Heart right ventricle (tissue), 16 donors: ENCODE results near the gene NDUFB6. TPM values are rescaled to one million over a fixed set of nuclear protein-coding genes. Genes with fewer than 3 reads are reported as not detected.

Experiments
- ATAC-seq, 8 donors: fragments of 200-7000 bp; cut with Tn5 transposase; one replicate each; pipeline ENCODE4 v1.9.1; 2020; ENCODE audit warnings: mild to moderate bottlenecking in 8 of 8, moderate library complexity in 8 of 8, moderate number of reproducible peaks in 1 of 8
- DNase-seq, 2 donors: peaks; one replicate each; pipeline ENCODE4 v3.0.0-alpha.2; 2020
- H3K27ac ChIP-seq, 10 donors: fragments of 200-600 bp; sonication (generic) in 2 of 10; one replicate each; pipeline versions ENCODE4 v1.5.0 to v1.8.0; 2020 to 2022; ENCODE audit warnings: mild to moderate bottlenecking in 3 of 10
- H3K27me3 ChIP-seq, 7 donors: fragments of 200-600 bp; one replicate each; pipeline ENCODE4 v1.8.0; 2021 to 2022; ENCODE audit warnings: mild to moderate bottlenecking in 2 of 7
- H3K36me3 ChIP-seq, 9 donors: fragments of 200-600 bp; sonication (generic) in 1 of 9; one replicate each; pipeline versions ENCODE4 v1.5.0 to v1.8.0; 2020 to 2022; ENCODE audit warnings: mild to moderate bottlenecking in 2 of 9
- H3K4me1 ChIP-seq, 9 donors: fragments of 200-600 bp; sonication (generic) in 1 of 9; one replicate each; pipeline versions ENCODE4 v1.5.0 to v1.8.0; 2020 to 2022; ENCODE audit warnings: mild to moderate bottlenecking in 4 of 9
- H3K4me3 ChIP-seq, 10 donors: fragments of 200-600 bp; sonication (generic) in 2 of 10; one replicate each; pipeline versions ENCODE4 v1.5.0 to v1.8.0; 2020 to 2022; ENCODE audit warnings: mild to moderate bottlenecking in 7 of 10, moderate library complexity in 2 of 10
- H3K9me3 ChIP-seq, 11 donors: fragments of 200-600 bp in 10 of 11; sonication (generic) in 2 of 11; one replicate each; pipeline versions ENCODE4 v1.5.0 to v1.8.0; 2013 to 2022; ENCODE audit warnings: mild to moderate bottlenecking in 2 of 11, control low read depth in 1 of 11, moderate library complexity in 1 of 11
- CTCF ChIP-seq, 9 donors: fragments of 200-600 bp; sonication (generic) in 2 of 9; IDR thresholded peaks; one replicate each; pipeline versions ENCODE4 v1.5.0 to v1.8.0; 2021 to 2022; ENCODE audit warnings: antibody characterized with exemption in 9 of 9, mild to moderate bottlenecking in 5 of 9, moderate library complexity in 1 of 9
- whole genome bisulfite sequencing, 2 donors: extraction: QIAGEN DNeasy Blood & Tissue Kit; methylation state at CpG; one replicate each; pipeline ENCODE4 v1.1.7; 2013; ENCODE audit warnings: inconsistent platforms in 1 of 2; 5-methylcytosine and 5-hydroxymethylcytosine counted together
- intact Hi-C, 10 donors: fragments of 100-400 bp; cut with DNase I; formaldehyde crosslinking; loops; one replicate each; pipeline versions ENCODE4 v1.11.1 to v1.14.2; 2022
- polyA plus RNA-seq, 2 donors: library from polyadenylated mRNA; stranded (reverse); fragments of 200-250 nt; gene quantifications; one replicate each; pipeline ENCODE4 v1.2.3, GENCODE V29; 2013
- total RNA-seq, 10 donors: library from RNA; stranded (reverse); fragmentation: NEBNext Ultra II Directional in 3 of 10; extraction: Animal tissue kit (Norgen Biotek cat#: 25700) in 3 of 10; gene quantifications; one replicate each; pipeline versions ENCODE4 v1.2.1 to v1.2.4, GENCODE V29; 2021 to 2023
- donor health status: Arrhythmogenic right ventricular cardiomyopathy.
- donor health status: ischemic (EF 13 %, LVEDD 7.1; RV severe dilation, severe dysfunction).
- donor health status: healthy with polysubstance abuse.
- donor health status: DM: no; HTN: yes; CAD: no.
- donor health status: DM: no; HTN: no; CAD: no.
- donor health status: ischemic (EF 25% LVEDD 6.9; RV normal size, moderate dysfunction).
- donor health status: ischemic (EF 25% LVEDD 5.7; RV mildly dilated, moderate dysfunction).
- donor health status: healthy.
- donor health status: DM: yes; HTN: yes; CAD: no.
- donor health status: Ischemic cardiomyopathy.
- donor health status: ischemic (EF 35%, LVEDD 5.7; RV mildly dilated, moderate dysfunction).
- donor health status: nonischemic (EF 11% LVEDD 7.7; RV severe dilation, severe dysfunction).
- donor health status: DM: yes; HTN: yes; CAD: no.
- donor health status: PGD.
- donor health status: ischemic (EF 29% LVEDD 5.4; RV normal size, mild dysfunction).
- donor health status: nonischemic (EF 23%, LVEDD 6.1; RV moderate dilation, normal function).

Gene NDUFB6
- total and polyA plus RNA-seq, 12 donors = 52.2 to 186 (median 131) TPM

- H3K4me1 ChIP-seq = no peaks in the 10 kb centered on the region
- no peaks in the 10 kb centered on the region for H3K9me3 ChIP-seq
- ATAC-seq = no peak
- no peak overlapping the region for H3K4me3 ChIP-seq
- WGBS, 2 donors = 70 to 74% methylated on average over 1 of the region's 1 CpG
- no peaks in the 10 kb centered on the region for H3K36me3 ChIP-seq
- no peak overlapping the region for H3K27ac ChIP-seq
- TF ChIP-seq CTCF (IDR thresholded peaks at IDR 0.05) = no peak
- peaks cover 0 to 15% (median 8%) of the 10 kb centered on the region in 7 donors for H3K27me3 ChIP-seq
- intact Hi-C loops = loop anchor here in 2 of 10 donors (5.0 to 10.0 kb wide), 2 partner anchors 46 to 184 kb away; partner anchors contain the start of gene TAF1L (in 1 of the 2)
- DNase-seq = no peak
Observed at GRCh38 chr9:32590898-32591297, 17.9 kb upstream of the NDUFB6 start.

GRCh38 chr9:32590476-32590875 lies 17.5 kb upstream of the NDUFB6 start:
- TF ChIP-seq CTCF (IDR thresholded peaks at IDR 0.05) = no peak
- WGBS, 2 donors = 26 to 34% methylated on average over 2 of the region's 2 CpGs
- no peak for DNase-seq
- Histone ChIP-seq H3K36me3 (no peaks in the 10 kb centered on the region), H3K4me1 (no peaks in the 10 kb centered on the region), H3K4me3 (no peak overlapping the region), H3K27ac (no peak overlapping the region), H3K27me3 (peaks cover 0 to 20% (median 12%) of the 10 kb centered on the region in 7 donors), H3K9me3 (no peaks in the 10 kb centered on the region)
- intact Hi-C loops = loop anchor here in 2 of 10 donors (5.0 to 10.0 kb wide), 2 partner anchors 47 to 184 kb away; partner anchors contain the start of gene TAF1L (in 1 of the 2)
- ATAC-seq = no peak

- Histone ChIP-seq H3K4me1 (no peaks in the 10 kb centered on the region), H3K9me3 (no peaks in the 10 kb centered on the region), H3K4me3 (no peak overlapping the region), H3K27me3 (peaks cover 0 to 25% (median 17%) of the 10 kb centered on the region in 7 donors), H3K36me3 (no peaks in the 10 kb centered on the region), H3K27ac (no peak overlapping the region)
- no peak for DNase-seq
- WGBS, 2 donors = 45 to 48% methylated on average over 6 of the region's 6 CpGs
- ATAC-seq = peak in 1 of 8 donors; percentile 55
- TF ChIP-seq CTCF (IDR thresholded peaks at IDR 0.05) = peak in 7 of 9 donors; percentile 38 to 63 (median 48)
- intact Hi-C loops = loop anchor here in 8 of 10 donors (1.0 to 5.0 kb wide), 4 partner anchors 378 to 380 kb away; no protein-coding TSS in a partner anchor
Observed at GRCh38 chr9:32589083-32589723, 16.2 kb upstream of the NDUFB6 start.

GRCh38 chr9:32587901-32588300 lies 14.9 kb upstream of the NDUFB6 start:
- Histone ChIP-seq H3K4me1 (no peaks in the 10 kb centered on the region), H3K27me3 (peaks cover 0 to 25% (median 17%) of the 10 kb centered on the region in 7 donors), H3K27ac (no peak overlapping the region), H3K36me3 (no peaks in the 10 kb centered on the region), H3K4me3 (no peak overlapping the region), H3K9me3 (no peaks in the 10 kb centered on the region)
- no peak for TF ChIP-seq CTCF (IDR thresholded peaks at IDR 0.05)
- DNase-seq (no peak), ATAC-seq (no peak)
- intact Hi-C loops = loop anchor here in 7 of 10 donors (2.0 to 5.0 kb wide), 3 partner anchors 379 to 381 kb away; no protein-coding TSS in a partner anchor
